Tongue (tissue), 2 donors: ENCODE results near the gene CSAD. TPM values are rescaled to one million over a fixed set of nuclear protein-coding genes. Genes with fewer than 3 reads are reported as not detected.
"Not testable (repeated sequence)": the region's sequence is repeated elsewhere in the genome, so short reads cannot be mapped to it uniquely, and the experiment has no call there.

Experiments used
- DNase-seq: peaks from one replicate; pipeline ENCODE4 v3.0.0-alpha.2; 2015
- total RNA-seq: library from RNA; depleted of rRNA; stranded (reverse); fragments of >200 nt; gene quantifications from one replicate; pipeline ENCODE4 v1.2.3, GENCODE V29; 2014

The CSAD gene
- total RNA-seq, 1 donor from 2014 or later, result 22.2 TPM

GRCh38 chr12:53178803-53179202 lies 1.9 kb downstream of the CSAD start:
- not testable (repeated sequence) for DNase-seq

DNA sequence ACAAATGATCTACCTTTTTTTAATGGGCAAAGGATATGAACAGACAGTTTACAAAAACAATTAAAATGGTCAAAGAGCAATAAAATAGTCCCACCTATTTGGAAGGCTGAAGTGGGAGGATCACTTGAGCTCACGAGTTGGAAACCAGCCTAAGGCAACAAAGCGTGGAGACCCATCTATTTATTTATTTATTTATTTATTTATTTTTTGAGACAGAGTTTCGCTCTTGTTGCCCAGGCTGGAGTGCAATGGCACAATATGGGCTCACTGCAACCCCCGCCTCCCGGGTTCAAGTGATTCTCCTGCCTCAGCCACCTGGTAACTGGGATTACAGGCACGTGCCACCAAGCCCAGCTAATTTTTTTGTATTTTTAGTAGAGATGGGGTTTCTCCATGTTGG lies 3.3 kb downstream of the CSAD start:
- not testable (repeated sequence) for DNase-seq

DNA sequence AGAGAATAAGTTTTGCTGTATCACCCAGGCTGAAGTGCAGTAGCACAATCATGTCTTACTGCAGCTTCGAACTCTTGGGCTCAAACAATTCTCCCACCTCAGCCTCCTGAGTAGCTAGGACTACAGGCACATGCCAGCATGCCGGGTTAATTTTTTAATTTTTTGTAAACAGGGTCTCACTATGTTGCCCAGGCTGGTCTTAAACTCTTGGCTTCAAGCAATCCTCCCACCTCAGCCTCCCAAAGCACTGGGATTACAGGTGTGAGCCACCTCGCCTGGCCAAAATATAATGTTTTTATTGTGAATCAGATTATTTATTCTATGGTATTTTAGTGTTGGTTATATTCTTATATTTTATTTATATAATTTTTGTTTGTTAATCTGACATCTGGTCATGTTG lies 4.0 kb downstream of the CSAD start:
- no peak for DNase-seq

GRCh38 chr12:53174881-53175491 lies 5.7 kb downstream of the CSAD start:
- no peak for DNase-seq

- no peak for DNase-seq
These were observed 7.5 kb downstream of the CSAD start for GRCh38 chr12:53173085-53173715.

DNA sequence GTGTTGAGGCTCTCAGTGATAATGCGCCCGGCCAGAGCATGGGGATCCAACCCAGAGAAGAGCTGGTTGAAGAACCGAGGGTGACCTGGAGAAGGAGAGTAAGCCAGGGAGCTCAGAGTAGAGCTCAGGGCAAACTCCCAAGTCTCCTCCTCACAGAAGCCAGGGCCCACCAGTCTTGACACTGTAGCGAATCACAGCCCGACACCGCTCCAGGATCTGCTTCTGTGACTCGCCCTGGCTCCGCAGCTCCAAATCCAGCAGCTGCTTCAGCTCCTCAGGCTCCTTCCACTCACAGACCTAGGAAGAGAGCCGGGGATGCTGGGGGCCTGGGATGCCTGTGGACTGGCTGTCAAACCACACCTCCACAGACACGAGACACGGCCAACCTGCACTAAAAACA lies 8.4 kb downstream of the CSAD start:
- no peak for DNase-seq

GRCh38 chr12:53171725-53172329 lies 8.9 kb downstream of the CSAD start:
- DNase-seq, result peak; percentile 36

DNA sequence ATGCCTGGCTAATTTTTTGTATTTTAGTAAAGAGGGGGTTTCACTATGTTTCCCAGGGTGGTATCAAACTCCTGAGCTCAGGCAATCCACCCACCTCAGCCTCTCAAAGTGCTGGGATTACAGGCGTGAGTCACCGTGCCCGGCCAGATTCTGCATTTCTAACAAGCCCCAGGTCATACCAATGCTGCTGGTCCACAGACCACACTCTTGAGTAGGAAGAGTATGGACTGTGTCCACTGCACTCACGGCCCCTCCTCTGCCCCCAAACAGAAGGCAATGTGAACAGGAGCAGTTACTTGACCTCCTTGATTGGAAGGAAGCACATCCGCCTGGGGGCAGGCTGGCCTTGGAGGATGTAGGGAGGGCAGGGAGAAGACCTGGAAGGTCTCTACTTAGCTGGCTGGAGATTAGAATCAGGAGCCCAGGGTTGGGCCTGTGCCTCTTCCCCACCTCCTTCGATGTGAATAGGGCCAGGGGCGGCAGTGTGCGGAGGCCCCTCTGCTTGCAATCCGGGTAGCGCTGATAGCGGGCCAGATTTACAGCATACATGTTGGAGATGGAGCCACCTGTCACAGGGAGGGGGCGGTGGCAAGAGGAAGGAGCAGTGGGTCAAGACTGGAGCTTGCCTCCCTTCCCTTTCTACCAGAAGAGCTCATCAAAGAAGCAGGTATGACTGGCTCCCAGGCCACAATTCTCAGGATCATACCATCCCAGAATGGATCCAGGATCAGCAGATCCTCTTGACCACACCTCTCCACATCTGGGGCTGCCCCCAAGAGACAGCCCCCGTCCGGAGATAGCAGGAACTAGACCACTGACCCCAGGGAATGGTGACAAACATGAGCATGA lies 9.6 kb downstream of the CSAD start:
- DNase-seq, result no peak

GRCh38 chr12:53170215-53170614 lies 10.5 kb downstream of the CSAD start:
- no peak for DNase-seq

DNA sequence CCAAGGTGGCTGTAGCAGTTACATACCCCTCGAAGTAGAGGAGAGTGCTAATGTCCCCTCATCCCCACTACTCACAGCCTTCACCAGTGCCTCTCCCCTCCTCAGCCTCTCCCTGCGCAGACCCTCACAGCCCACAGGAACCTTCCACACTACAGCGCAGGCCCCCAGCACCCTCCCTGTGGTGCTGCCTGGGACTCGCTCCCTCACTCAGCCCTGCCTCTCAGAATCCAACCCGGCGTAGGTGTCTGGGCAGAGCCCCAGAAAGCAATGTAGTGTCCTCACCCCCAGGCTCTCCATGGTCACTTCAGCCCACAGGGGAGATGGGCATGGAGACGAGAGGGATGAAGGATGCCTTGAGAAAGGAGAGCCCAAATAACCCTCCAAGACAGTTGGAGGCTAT lies 11.1 kb downstream of the CSAD start:
- DNase-seq, result no peak

DNA sequence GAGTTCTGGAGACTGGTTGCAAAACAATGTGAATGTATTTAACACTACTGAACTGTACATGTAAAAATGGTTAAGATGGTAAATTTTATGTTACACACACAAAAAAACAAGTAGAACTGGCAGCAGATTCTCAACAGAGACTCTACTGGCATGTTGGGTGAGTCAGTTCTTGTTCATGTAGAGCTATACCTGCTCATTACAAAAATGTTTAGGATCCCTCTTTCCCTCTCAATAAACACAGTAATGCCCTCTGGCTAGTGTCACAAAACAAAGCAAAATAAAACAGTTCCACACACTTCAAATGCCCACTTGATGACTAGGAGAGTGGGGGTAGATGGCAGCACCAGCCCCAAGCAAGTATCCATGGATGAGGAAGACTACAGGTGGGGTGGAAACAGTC lies 13.9 kb downstream of the CSAD start:
- no peak for DNase-seq

DNA sequence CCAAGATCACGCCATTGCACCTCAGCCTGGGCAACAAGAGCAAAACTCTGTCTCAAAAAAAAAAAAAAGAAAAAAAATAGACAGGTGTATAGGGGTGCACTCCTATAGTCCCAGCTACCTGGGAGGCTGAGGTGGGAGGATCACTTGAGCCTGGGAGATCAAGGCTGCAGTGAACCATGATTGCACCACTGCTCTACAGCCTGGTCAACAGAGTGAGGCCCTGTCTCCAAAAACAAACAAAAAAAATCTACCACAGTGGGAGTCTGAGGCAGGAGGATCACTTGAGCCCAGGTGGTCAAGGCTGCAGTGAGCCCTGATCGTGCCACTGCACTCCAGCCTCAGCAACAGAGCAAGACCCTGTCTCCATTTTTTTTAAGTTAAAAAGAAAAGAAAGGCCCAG lies 17.7 kb downstream of the CSAD start:
- not testable (repeated sequence) for DNase-seq

GRCh38 chr12:53161119-53161911 lies 19.4 kb downstream of the CSAD start:
- no peak for DNase-seq

- no peak for DNase-seq
These were observed 20.1 kb downstream of the CSAD start for GRCh38 chr12:53160673-53161072.

DNA sequence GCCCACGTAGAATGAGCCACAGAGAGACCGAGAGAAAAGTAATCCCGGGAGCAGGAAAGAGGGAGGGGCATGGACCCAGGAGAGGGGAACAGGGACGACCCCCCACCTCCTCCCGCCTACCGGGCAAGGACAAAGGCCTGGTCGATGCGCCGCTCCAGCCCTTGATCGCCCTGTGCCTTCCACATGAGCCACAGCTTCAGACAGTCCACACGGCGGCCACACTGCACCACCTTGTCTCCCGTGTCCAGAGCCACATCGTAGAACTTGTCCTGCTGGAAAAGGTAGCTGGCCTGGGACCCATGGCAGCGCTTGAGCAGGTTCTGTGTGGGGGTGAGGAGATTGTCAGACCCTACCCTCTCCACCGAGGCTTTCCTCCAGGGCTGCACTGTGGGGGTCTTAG lies 20.7 kb downstream of the CSAD start:
- no peak for DNase-seq

DNA sequence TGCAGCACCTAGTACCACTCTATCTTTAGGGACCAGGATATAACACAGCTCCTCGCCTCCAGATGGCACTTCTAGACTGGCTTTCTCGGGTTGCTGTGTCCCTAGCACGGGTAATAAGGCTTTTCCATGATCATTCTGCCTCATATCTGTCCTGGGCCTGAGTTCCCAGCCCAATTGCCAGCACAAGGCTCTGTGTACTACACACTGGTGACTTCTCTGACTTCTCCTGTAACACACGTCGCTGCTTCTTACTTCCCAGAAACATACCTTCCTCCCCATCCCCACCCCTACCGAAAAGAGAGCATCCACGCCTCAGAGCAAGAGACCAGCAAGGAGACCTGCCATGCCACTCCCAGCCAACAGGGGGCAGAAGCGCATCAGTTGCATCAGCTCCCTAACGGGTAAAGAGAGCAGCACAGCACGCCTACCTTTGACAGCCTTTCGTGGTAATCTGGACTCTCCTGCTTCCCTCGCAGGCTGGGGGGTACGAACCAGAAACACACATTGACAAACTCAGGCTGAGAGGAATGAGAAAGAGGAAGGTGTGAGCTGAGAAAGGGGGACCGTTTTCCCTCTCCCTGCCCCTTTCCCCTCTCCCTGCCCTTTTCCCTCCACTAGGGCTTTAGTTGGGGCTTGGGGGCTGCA lies 21.4 kb downstream of the CSAD start:
- DNase-seq, result peak; percentile 88

GRCh38 chr12:53152390-53152789 lies 28.3 kb downstream of the CSAD start:
- DNase-seq, result no peak

- DNase-seq, result no peak
These were observed 29.7 kb downstream of the CSAD start for GRCh38 chr12:53151039-53151438.

- no peak for DNase-seq
These were observed 33.1 kb downstream of the CSAD start for GRCh38 chr12:53147653-53148052.

DNA sequence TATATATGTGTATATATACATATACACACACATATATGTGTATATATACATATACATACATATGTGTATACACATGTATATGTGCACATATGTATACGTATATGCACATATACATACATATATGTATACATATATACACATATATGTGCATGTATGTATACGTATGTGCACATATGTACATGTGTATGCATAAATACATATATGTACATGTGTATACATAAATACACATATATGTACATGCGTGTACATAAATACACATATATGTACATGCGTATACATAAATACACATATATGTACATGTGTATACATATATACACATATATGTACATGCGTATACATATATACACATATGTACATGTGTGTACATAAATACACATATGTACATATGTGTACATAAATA lies 33.5 kb downstream of the CSAD start:
- DNase-seq, result no peak

GRCh38 chr12:53145383-53146260 lies 35.1 kb downstream of the CSAD start:
- DNase-seq, result no peak
